ENCODE measurements around the gene ANKRD12.
"Not testable (repeated sequence)": the region's sequence is repeated elsewhere in the genome, so short reads cannot be mapped to it uniquely, and the experiment has no call there.

Gene ANKRD12

GRCh38 chr18:9140984-9141383, 4.4 kb downstream of the ANKRD12 start:
- DNase-seq (ENCODE audit: low read depth in 2 of 2) = no peak

- DNase-seq (ENCODE audit: low read depth in 2 of 2) = no peak
These were observed 9.6 kb downstream of the ANKRD12 start for GRCh38 chr18:9146224-9146623.

- DNase-seq (ENCODE audit: low read depth in 2 of 2) = no peak
These were observed 11.0 kb downstream of the ANKRD12 start for GRCh38 chr18:9147440-9148202.

- no peak for DNase-seq (ENCODE audit: low read depth in 2 of 2)
These were observed 11.6 kb downstream of the ANKRD12 start for GRCh38 chr18:9148203-9148552.

GRCh38 chr18:9150121-9150520, 13.5 kb downstream of the ANKRD12 start:
- DNase-seq (ENCODE audit: low read depth in 2 of 2) = no peak

GRCh38 chr18:9153256-9153655, 16.7 kb downstream of the ANKRD12 start:
- DNase-seq (ENCODE audit: low read depth in 2 of 2) = no peak

GRCh38 chr18:9156604-9157249, 20.1 kb downstream of the ANKRD12 start:
- no peak for DNase-seq (ENCODE audit: low read depth in 2 of 2)

- no peak for DNase-seq (ENCODE audit: low read depth in 2 of 2)
These were observed 21.2 kb downstream of the ANKRD12 start for GRCh38 chr18:9157806-9158205.

GRCh38 chr18:9160014-9160413, 23.4 kb downstream of the ANKRD12 start:
- DNase-seq (ENCODE audit: low read depth in 2 of 2) = no peak

GRCh38 chr18:9162663-9163062, 26.1 kb downstream of the ANKRD12 start:
- DNase-seq (ENCODE audit: low read depth in 2 of 2) = not testable (repeated sequence)

GRCh38 chr18:9164149-9164548, 27.6 kb downstream of the ANKRD12 start:
- DNase-seq (ENCODE audit: low read depth in 2 of 2) = not testable (repeated sequence)

- DNase-seq (ENCODE audit: low read depth in 2 of 2) = not testable (repeated sequence)
These were observed 29.3 kb downstream of the ANKRD12 start for GRCh38 chr18:9165883-9166282.

- not testable (repeated sequence) for DNase-seq (ENCODE audit: low read depth in 2 of 2)
These were observed 32.9 kb downstream of the ANKRD12 start for GRCh38 chr18:9169515-9169914.

- not testable (repeated sequence) for DNase-seq (ENCODE audit: low read depth in 2 of 2)
These were observed 35.3 kb downstream of the ANKRD12 start for GRCh38 chr18:9171919-9172318.

GRCh38 chr18:9172506-9173127, 36.0 kb downstream of the ANKRD12 start:
- no peak for DNase-seq (ENCODE audit: low read depth in 2 of 2)

GRCh38 chr18:9173770-9174233, 37.2 kb downstream of the ANKRD12 start:
- DNase-seq (ENCODE audit: low read depth in 2 of 2) = no peak

- no peak for DNase-seq (ENCODE audit: low read depth in 2 of 2)
These were observed 37.7 kb downstream of the ANKRD12 start for GRCh38 chr18:9174302-9174701.

- no peak for DNase-seq (ENCODE audit: low read depth in 2 of 2)
These were observed 38.5 kb downstream of the ANKRD12 start for GRCh38 chr18:9175115-9175514.

- no peak for DNase-seq (ENCODE audit: low read depth in 2 of 2)
These were observed 40.5 kb downstream of the ANKRD12 start for GRCh38 chr18:9177031-9177430.

GRCh38 chr18:9177466-9177865, 40.9 kb downstream of the ANKRD12 start:
- DNase-seq (ENCODE audit: low read depth in 2 of 2) = no peak

- DNase-seq (ENCODE audit: low read depth in 2 of 2) = no peak
These were observed 42.0 kb downstream of the ANKRD12 start for GRCh38 chr18:9178557-9178956.

GRCh38 chr18:9181275-9181674, 44.7 kb downstream of the ANKRD12 start:
- DNase-seq (ENCODE audit: low read depth in 2 of 2) = no peak

GRCh38 chr18:9182852-9183399, 46.3 kb downstream of the ANKRD12 start:
- DNase-seq (ENCODE audit: low read depth in 2 of 2) = no peak
